Measurements from ENCODE around the gene NACC2. TPM values are rescaled to one million over a fixed set of nuclear protein-coding genes. Genes with fewer than 3 reads are reported as not detected.

Gene NACC2
- total RNA-seq, 2 donors from 2014 or later = 28.6 to 38.5 TPM

DNA sequence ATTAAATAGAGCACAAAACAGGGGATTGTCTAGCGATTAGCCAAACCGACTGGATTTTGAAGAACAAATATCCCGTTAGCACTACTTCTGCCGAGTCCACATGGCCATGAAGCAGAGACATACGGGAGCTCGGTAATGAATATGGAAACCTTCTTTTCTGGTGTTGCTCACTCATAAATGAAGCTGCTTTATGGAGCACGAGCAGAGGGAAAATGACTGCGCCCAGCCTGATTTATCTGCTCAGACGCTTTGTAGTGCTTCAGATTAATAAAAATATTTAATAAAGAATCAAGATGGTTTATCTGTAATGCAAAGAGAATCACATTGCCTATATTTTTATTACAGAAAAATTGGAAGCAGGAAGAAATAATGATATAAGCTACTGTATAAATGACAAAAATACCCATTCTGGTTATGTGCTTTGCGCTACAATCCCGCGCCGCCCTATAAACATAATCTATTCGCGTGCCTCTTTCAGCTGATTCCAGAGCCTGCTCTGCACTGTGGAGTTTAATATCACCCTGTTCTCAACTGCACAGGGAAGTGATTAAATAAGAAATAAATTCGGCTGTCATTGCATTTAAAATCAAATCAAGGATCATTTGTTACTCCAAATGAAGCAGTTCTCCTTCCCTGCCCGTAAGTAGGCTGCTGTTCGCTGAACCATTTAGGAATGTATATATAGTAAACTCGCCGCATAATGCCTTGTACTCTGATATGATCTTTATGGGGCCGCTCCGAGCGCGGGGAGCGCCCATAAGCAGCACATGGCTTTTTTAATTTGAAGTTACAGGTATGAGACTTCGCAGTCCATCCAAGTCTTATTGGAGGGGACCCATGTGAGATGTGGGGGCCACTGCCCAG lies 111.6 kb downstream of the NACC2 start:
- no peak for DNase-seq
- no peak for ATAC-seq
- intact Hi-C loops (cut with DNase I) = no loop called here

DNA sequence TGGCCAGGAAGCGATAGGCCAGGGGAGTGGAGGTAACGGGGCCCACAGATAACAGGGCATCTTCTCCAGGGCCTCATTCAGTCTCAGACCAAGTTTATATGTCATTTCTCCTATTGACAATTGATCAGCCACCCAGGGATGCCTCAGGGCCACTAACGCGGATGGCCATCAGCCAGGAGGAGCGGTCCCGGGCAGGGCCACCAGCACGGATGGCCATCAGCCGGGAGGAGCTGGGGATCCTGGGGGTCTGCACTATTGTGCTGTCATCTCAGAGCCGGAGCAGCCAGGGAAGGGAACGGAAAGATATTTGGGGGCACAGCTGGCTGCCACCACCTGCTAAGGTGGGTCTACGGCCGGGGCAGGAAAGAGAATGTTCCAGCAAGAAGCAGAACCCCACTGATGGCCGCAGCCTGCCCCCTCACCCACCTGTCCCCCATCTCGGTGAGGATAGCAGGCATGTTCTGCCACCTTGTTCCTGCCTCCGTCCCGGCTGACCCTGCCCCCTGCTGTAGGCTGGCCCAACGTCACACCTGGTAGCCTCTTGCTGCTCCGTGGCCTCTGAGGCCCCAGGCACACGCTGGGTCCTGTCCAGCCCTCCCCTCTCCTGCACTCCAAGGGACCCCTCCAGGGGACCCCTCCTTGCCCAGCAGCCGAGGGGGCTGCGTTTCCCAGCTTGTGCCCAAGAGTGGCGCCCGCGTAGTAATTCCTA lies 112.4 kb downstream of the NACC2 start:
- DNase-seq (no peak), ATAC-seq (no peak)
- intact Hi-C loops (cut with DNase I) = no loop called here

DNA sequence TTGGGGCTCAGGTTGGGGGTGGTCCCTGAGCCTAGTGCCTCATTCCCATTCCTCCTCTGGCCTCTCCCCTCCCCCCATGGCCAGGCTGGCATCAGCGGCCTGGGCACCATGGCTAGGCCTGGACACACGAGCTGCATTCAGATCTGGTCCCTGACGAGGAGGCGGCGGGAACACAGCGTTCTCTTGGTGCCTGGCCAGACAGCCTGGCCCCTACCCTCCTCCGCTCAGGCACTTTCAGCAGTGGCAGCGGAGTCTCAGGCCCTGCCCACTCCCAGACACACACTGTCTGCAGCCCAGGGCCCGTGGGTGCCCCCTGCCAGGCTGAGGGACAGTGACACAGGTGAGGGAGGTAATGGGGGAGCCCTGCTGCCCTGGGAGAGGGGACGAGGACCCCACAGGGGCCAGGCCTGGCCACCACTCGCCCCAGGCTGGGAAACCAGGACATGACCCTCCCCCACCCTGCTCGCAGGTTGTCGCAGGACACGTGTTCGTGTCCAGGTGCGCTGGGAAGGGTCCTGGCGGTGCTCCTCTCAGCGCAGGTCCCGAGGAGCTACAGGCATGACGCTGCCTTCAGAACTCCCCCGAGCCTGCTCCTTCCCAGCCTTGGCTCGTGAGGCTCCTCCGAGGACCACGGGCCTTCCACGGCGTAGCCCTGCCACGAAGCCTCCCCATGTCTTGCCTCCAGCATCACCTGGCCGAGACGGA lies 114.0 kb downstream of the NACC2 start:
- intact Hi-C loops (cut with DNase I) = no loop called here
- DNase-seq (no peak), ATAC-seq (peak; percentile 56 to 73)

DNA sequence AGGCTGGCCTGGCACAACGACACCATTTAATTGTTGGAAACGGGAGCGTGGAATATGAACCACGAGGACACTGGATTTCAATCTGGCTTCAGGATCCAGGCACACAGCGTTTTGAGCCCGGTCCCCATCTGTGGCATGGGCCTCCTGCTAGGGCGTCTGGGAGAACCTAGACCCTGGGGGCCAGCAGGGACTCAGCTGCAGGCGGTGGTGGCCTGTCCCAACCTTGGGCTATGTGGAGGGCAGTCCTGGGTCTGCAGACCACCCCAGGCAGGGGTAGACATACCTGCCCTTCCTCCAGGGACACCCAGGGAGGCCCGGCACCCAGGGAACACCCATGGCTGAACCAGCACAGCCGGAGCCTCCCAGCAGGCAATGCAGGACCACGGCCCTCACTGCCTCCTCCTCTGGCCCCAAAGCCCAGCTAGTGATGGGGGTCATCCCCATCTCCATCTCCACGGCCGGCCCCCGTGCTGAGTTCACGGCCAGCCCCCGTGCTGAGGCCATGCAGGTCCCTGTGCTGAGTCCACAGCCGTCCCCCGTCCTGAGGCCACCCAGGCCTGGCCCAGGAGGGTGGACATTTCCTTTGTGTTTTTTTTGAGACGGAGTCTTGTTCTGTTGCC lies 115.4 kb downstream of the NACC2 start:
- no peak for DNase-seq
- ATAC-seq = no peak
- intact Hi-C loops (cut with DNase I) = no loop called here

DNA sequence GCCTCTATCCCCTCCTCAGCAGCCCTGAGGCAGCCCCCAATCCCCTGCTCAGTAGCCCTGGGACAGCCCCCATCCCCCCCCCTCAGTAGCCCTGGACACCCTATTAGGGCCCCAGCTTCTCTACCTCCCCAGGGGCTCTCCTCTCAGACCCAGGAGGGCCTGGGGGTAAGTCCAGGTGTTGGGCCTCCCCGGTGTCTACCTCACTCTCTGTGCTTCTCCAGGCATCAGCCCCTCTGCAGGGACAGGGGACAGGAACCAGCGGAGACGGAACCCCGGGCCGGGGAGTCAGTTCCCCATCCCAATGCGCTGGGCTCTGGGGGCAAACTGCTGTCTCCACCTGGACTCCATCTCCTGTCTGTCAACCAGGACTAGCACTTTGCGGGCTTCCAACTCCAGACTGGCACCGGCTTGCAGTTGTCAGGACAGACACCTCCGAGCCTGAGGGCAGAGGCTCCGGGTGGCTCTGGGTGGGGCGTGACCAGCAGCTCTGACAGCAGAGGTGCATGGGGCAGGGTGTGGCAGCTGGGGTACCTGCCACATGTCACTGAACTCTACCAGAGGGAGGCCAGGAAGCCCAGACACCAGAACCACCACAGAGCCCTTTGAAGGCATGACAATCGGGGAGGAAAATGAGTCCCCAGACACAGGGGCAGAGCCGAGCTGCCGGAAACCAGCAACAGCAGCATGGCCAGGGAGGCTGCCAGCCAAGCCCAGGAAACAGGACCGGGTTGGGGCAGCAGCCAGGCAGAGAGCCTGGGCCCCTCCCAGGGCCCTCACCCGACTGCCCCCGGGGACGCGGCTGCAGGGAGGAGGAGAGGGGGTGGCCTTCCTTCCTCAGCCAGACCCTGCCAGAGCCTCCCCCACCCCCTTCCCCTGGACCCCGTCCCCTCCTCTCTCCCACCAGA lies 116.2 kb downstream of the NACC2 start:
- no peak for DNase-seq
- intact Hi-C loops (cut with DNase I) = no loop called here
- peak; percentile 35 to 38 for ATAC-seq

DNA sequence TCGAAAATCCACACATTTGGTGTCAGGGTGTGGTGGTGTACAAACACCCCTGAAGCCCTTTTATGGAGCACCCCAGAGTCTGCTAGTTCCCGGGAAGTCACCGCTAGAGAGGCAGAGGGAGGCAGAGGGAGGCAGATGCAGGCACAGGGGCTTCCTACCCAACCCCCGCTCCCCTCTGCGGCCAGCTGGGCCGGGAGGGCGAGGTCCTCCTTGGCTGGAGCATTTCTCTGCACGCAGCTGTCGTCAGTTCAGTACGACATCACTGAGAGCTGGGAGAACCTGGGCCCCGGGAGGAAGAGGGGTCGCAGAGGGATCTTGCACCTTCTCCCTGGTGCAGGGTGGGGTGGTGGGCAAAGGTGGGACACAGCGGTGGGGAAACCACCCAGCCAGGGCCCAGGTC lies 118.1 kb downstream of the NACC2 start:
- no peak for DNase-seq
- intact Hi-C loops (cut with DNase I) = no loop called here
- ATAC-seq = no peak

DNA sequence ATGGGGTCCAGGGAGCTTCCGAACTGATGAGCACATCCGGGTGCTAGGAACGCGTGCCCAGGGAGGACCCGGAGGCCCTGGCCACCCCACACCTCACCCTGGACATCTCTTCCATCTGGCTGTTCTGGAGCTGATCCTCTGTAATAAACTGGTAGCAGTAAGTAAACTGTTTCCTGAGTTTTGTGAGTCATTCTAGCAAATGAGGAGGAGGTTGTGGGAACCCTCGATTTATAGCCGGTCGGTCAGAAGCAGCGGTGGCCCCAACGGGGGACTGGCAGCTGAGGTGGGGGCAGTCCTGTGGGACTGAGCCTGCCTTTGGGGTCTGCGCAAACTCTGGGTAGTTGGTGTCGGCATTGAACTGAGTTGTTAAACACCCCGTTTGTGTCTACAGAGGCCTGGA lies 118.6 kb downstream of the NACC2 start:
- ATAC-seq (no peak), DNase-seq (no peak)
- intact Hi-C loops (cut with DNase I) = no loop called here

DNA sequence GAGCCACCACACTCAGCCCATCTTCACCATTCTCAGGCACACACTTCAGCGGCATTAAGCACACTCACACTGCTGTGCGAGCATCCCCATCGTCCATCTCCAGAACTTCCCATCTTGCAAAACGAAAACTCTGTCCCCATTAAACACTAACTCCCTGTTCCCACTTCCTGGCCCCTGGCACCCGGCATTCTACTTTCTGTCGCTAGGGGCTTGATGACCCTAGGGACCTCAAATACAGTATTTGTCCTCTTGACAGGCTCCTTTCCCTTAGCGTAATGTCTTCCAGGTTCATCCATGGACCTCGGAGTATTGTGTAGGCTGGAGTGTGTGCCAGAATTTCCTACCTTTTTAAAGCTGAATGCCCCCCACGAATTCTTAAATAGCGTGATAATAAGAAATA lies 119.3 kb downstream of the NACC2 start:
- intact Hi-C loops (cut with DNase I) = no loop called here
- no peak for ATAC-seq
- DNase-seq = no peak

DNA sequence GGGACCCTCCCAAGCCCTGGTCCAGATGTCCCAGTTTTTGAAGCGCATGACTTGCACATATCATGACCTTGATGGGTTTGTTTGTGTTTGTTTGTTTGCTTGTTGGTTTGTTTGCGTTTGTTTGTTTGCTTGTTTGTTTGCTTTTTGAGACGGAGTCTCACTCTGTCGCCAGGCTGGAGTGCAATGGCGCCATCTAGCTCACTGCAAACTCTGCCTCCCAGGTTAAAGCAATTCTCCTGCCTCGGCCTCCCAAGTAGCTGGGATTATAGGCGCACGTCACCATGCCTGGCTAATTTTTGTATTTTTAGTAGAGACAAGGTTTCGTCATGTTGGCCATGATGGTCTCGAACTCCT lies 120.9 kb downstream of the NACC2 start:
- no peak for DNase-seq
- no peak for ATAC-seq
- intact Hi-C loops (cut with DNase I) = no loop called here

DNA sequence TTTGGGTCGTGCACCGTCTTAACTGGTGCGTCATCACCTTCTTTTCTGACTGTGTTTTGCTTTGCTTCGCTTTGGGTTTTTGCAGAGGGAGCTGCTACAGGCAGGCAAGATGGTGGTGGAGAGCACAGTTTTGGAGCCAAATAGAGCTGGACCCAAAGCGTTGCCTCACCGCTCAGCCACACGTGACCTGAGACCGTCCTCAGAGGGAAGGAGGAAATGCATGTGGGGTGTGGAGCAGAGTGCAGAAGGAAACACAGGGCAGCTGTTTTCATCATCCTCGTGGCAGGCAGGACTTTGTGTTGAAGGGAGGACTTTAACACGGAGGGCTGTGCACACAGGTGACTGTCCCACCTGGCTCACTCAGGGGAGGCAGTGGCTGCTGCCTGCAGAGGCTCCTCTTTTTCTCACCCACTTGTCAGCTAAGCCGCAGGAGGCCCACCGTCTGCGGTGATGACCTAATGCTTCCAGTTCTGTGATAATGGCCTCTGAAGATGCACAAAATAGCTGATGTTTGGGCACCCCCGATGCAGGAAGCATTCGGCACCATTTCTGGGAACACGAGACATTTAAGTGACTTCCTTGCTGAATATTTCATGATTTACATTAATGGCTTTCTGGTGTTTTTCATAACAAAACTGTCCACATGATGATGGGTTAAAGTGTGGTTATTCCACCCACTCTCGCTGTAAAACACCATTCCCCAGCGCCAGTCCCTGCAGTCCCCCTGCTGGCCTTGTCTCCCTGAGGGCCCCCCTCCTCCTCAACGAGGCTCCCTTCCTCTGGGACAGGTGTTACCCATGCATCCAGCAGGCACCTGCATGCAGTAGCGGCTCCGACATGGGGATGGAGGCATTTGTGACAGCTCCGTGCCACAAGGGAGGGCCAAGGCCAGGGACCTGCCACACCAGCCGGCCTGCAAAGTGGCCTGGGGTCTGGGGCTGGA lies 121.5 kb downstream of the NACC2 start:
- intact Hi-C loops (cut with DNase I) = no loop called here
- ATAC-seq (peak; percentile 43 to 75), DNase-seq (peak; percentile 25)

DNA sequence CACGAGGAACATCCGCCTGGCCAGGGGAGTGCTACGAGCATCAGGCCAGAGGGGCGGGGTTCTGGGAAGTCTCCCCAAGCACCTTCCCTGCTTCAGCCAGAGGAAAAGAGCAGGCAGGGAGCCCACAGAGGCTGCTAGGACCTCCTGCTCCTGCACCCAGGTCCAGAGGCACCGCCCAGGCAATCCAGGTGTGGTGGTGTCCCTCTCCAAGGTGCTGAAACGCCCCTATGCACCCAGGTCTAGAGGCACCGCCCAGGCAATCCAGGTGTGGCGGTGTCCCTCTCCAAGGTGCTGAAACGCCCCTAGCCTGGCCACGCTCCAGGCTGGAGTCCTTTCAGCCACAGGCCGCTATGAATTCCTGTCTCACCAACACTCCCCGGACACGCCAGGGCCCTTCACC lies 123.2 kb downstream of the NACC2 start:
- DNase-seq = no peak
- no peak for ATAC-seq
- intact Hi-C loops (cut with DNase I) = no loop called here

DNA sequence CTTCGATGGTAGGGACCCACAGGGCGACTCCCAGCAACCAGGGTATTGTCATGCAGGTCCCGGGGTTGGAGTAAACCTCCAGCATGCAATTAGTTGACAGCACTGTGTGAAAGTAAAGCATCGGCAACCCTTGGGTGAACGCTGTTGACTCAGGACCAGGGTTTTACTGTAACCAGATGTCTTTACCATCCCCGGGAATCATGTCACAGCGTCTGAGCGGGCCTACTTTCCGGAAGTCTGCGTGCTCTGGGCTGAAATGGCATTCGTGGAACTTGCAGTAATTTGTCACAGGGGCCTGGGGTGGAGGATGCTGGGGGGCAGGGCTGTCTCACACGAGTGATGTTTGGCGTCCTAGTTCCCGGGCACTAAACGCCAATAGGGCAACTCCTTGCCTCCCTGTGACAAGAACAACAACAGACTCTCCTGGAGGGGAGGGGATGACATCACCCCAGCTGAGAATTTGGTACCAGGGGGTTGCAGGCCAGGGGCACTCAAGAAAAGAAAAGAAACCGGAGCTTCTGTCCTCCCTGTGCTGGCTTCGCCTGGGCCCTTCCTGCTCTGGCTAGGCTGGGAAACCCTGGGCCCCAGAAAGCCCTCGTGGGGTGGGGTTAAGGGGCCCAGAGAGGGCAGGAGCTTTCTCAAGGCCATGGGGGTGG lies 123.8 kb downstream of the NACC2 start:
- DNase-seq (no peak), ATAC-seq (no peak)
- intact Hi-C loops (cut with DNase I) = no loop called here

DNA sequence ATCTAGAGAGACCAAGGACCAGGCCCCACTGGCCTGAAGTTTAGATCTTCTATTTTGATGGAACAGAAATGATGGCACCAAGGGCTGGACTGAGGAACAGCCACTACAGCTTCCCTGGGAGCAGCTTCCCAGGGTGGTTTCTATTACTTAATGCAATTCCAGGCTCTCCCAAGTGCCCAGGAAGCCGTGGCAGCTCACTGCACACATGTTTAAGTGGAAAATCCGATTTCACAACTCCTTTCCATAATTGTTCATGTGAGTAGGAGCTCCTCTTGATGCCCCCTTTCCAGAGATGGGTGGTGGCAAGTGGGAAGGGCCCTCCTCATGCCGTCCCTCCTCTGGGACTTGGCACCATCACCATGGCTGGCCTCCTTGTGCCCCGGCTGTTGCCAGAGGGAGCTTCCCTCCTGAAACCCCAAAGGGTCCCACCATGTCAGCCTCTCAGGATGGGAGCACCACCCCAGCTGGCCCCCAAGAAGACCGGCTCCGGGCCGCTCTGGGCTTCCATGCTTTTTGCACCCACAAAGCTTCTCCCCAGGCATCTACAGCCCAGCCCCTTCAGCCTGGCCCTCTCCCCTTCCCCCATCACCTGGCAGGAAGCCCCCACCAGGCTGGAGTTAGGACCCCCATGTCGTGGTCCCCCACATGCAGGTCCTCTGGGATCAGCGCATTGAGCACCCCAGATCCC lies 124.8 kb downstream of the NACC2 start:
- DNase-seq (no peak), ATAC-seq (no peak)
- intact Hi-C loops (cut with DNase I) = no loop called here

DNA sequence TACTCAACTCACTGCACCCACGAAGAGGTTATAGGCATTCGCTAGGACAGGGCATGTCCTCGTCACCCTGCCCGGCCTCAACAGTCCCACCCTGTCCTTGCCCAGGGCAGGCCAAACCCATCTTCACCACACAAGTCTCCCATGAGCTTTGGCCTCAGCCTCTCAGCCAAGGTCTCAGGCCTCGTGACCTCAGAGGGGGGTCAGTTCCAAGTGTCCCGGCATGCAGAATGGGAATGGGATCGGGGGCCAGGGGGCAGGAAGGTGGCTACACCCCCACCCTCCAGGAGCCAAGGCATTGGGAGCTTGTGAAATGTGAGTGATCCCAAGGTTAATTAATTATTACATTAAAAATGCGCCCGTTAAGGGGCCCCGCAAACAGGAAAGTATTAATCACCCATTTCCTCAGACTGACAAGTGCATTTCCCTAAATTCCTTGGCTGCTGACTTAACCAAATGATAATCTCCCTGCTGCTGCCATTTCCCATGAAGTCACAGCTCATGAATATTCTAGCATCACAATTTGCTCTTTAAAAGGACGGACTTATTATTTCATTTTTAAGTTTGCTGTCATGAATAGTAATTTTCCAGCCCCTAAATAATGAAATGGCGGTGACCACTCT lies 125.9 kb downstream of the NACC2 start:
- intact Hi-C loops (cut with DNase I) = loop anchor here in 1 of 2 donors (2.0 kb wide), 1 partner anchor 154 kb away; no protein-coding TSS in a partner anchor
- ATAC-seq (no peak), DNase-seq (no peak)

DNA sequence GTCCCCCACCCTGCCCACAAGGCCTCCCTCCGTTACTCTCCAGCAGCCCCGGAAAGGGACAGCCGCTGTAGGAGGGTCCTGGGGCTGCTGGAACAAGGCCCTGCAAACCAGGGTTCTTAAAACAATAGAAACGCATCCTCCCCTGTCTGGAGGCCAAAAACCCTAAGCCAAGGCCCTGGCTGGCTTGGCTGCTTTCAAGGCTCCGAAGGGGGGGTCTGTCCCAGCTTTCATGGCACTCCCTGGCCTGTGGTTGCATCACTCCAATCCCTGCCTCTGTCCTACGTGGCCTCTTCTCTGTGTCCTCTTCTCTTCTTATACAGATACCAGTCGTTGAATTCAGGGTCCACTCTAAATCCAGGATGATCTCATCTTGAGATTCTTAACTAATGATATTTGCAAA lies 126.5 kb downstream of the NACC2 start:
- ATAC-seq (no peak), DNase-seq (no peak)
- intact Hi-C loops (cut with DNase I) = loop anchor here in 1 of 2 donors (2.0 kb wide), 1 partner anchor 154 kb away; no protein-coding TSS in a partner anchor

DNA sequence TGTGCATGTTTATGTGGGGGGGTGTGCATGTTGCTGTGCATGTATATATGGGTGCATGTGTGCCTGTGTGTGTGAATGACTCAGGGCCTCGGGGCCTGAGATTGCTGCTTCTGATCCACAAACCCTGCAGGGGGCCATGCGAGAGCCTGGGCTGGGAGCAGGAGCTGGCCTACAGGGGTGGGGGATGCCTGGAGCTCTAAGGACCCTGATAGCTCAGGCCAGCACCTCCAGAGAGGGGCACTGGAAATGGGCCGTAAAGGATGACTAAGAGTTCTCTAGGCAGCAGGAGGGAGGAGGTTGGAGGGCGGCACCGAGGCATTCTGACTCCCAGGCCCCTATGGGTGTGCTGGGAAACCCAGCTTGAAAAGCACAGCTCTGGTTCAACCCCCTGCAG lies 127.0 kb downstream of the NACC2 start:
- ATAC-seq = peak in 1 of 2 donors; percentile 1
- intact Hi-C loops (cut with DNase I) = loop anchor here in 1 of 2 donors (2.0 kb wide), 1 partner anchor 155 kb away; no protein-coding TSS in a partner anchor
- no peak for DNase-seq

Data from left cardiac atrium (tissue), 4 donors.